Measurements from ENCODE around the gene RBPJ. TPM values are rescaled to one million over a fixed set of nuclear protein-coding genes. Genes with fewer than 3 reads are reported as not detected.

RBPJ gene
- total RNA-seq, 1 donor from 2014 or later = 51.4 TPM

- intact Hi-C loops (cut with micrococcal nuclease) = no loop called here
- no peak for ATAC-seq (ENCODE audit: low read depth)
- H3K4me3 Mint-ChIP-seq = no peak overlapping the region
- ChIA-PET POLR2A (no interaction called here), CTCF (no interaction called here)
- H3K4me1 Mint-ChIP-seq = no peaks in the 10 kb centered on the region
- no peak for DNase-seq
- H3K27me3 Mint-ChIP-seq = peaks cover 6% of the 10 kb centered on the region
- no peak for TF ChIP-seq CTCF (IDR thresholded peaks at IDR 0.05)
- H3K27ac Mint-ChIP-seq = no peak overlapping the region
- H3K36me3 Mint-ChIP-seq (ENCODE audit: low read depth) = no peaks in the 10 kb centered on the region
- H3K9me3 Mint-ChIP-seq = no peaks in the 10 kb centered on the region
These were observed 163.7 kb downstream of the RBPJ start for GRCh38 chr4:26484516-26484915.

Other genes starting within 250 kb of the RBPJ start
- not detected in 2 replicates for gene CCKAR, start 169.5 kb downstream of the RBPJ start, total RNA-seq